HepG2 (cell line): ENCODE results near the gene SGCE. TPM values are rescaled to one million over a fixed set of nuclear protein-coding genes. Genes with fewer than 3 reads are reported as not detected.
A peak's percentile ranks its signal among the peaks of the same experiment; 100 is the strongest.

Source experiments
- BATF2 ChIP-seq: sonication (generic); formaldehyde crosslinking; IDR thresholded peaks from 2 replicates; pipeline ENCODE4 v1.8.0; 2022; ENCODE audit warnings: mild to moderate bottlenecking, missing genetic modification reagents, moderate library complexity
- BCL3 ChIP-seq: sonication (generic); formaldehyde crosslinking; IDR thresholded peaks from 2 replicates; pipeline ENCODE4 v1.5.1; 2020; ENCODE audit warnings: mild to moderate bottlenecking, missing genetic modification reagents, moderate library complexity
- GPN1 ChIP-seq: sonication (generic); formaldehyde crosslinking; IDR thresholded peaks from 2 replicates; pipeline ENCODE4 v1.5.1; 2020; ENCODE audit warnings: missing genetic modification reagents, borderline replicate concordance
- GRHL1 ChIP-seq: sonication (generic); formaldehyde crosslinking; conservative IDR thresholded peaks from 2 replicates; pipeline ENCODE4 v1.8.0; 2022; ENCODE audit warnings: missing genetic modification reagents
- HNRNPK ChIP-seq: fragments of 200-400 bp; formaldehyde crosslinking; IDR thresholded peaks from 2 replicates; pipeline ENCODE4 v1.6.1; 2018; ENCODE audit warnings: low read length, low read depth, moderate library complexity, mild to moderate bottlenecking; ENCODE audit not compliant: poor library complexity, severe bottlenecking
- HNRNPL ChIP-seq: fragments of 200-400 bp; formaldehyde crosslinking; IDR thresholded peaks from 2 replicates; pipeline ENCODE4 v1.6.1; 2017; ENCODE audit warnings: mild to moderate bottlenecking, low read depth, low read length
- HOXA3 ChIP-seq: sonication (generic); formaldehyde crosslinking; IDR thresholded peaks from 2 replicates; pipeline ENCODE4 v1.5.0; 2020; ENCODE audit warnings: missing genetic modification reagents
- IRF1 ChIP-seq: sonication (generic); formaldehyde crosslinking; IDR thresholded peaks from 2 replicates; pipeline ENCODE4 v1.4.0; 2020; ENCODE audit warnings: low read depth, mild to moderate bottlenecking, missing genetic modification reagents
- MXI1 ChIP-seq: IDR thresholded peaks from 3 replicates; pipeline ENCODE4 v1.6.1; 2012; ENCODE audit warnings: low read depth, low read length, inconsistent platforms, borderline replicate concordance
- MYC ChIP-seq: sonication (generic); formaldehyde crosslinking; IDR thresholded peaks from 2 replicates; pipeline ENCODE4 v1.9.0; 2021; ENCODE audit warnings: missing genetic modification reagents, borderline replicate concordance
- NR2F6 ChIP-seq, 2 experiments: IDR thresholded peaks; 2 replicates each; pipeline ENCODE4 v1.6.1; 2016; ENCODE audit warnings: antibody characterized with exemption in 1 of 2, mild to moderate bottlenecking in 1 of 2
- PHF5A ChIP-seq: IDR thresholded peaks from one replicate; pipeline ENCODE4 v1.6.1; 2018; ENCODE audit warnings: low read depth, missing genetic modification reagents; ENCODE audit not compliant: unreplicated experiment
- POLR2G ChIP-seq: fragments of 200-400 bp; formaldehyde crosslinking; IDR thresholded peaks from 2 replicates; pipeline ENCODE4 v1.6.1; 2018; ENCODE audit warnings: mild to moderate bottlenecking, low read depth, low read length, moderate library complexity
- SALL1 ChIP-seq: sonication (generic); formaldehyde crosslinking; IDR thresholded peaks from 2 replicates; pipeline ENCODE4 v1.8.0; 2022; ENCODE audit warnings: mild to moderate bottlenecking, missing genetic modification reagents
- SMARCC2 ChIP-seq: fragments of 450-650 bp; IDR thresholded peaks from 2 replicates; pipeline ENCODE4 v1.6.1; 2017; ENCODE audit warnings: antibody characterized with exemption, mild to moderate bottlenecking
- TOPORS ChIP-seq: sonication (generic); formaldehyde crosslinking; IDR thresholded peaks from 2 replicates; pipeline ENCODE4 v1.8.0; 2023; ENCODE audit warnings: mild to moderate bottlenecking, missing genetic modification reagents
- ZBTB1 ChIP-seq: sonication (generic); formaldehyde crosslinking; IDR thresholded peaks from 2 replicates; pipeline ENCODE4 v1.4.0; 2020; ENCODE audit warnings: missing genetic modification reagents, borderline replicate concordance
- ZC3H13 ChIP-seq: sonication (generic); formaldehyde crosslinking; IDR thresholded peaks from 2 replicates; pipeline ENCODE4 v1.8.1; 2023; ENCODE audit warnings: mild to moderate bottlenecking, missing genetic modification reagents, moderate library complexity
- ZFP36L1 ChIP-seq: sonication (generic); formaldehyde crosslinking; IDR thresholded peaks from 2 replicates; pipeline ENCODE4 v1.8.0; 2022; ENCODE audit warnings: mild to moderate bottlenecking, missing genetic modification reagents, moderate library complexity
- ZGPAT ChIP-seq: IDR thresholded peaks from 2 replicates; pipeline ENCODE4 v1.6.1; 2016; ENCODE audit warnings: mild to moderate bottlenecking
- ZNF20 ChIP-seq: sonication (generic); formaldehyde crosslinking; IDR thresholded peaks from 2 replicates; pipeline ENCODE4 v1.4.0; 2020; ENCODE audit warnings: mild to moderate bottlenecking, moderate library complexity, missing genetic modification reagents
- ZNF556 ChIP-seq: sonication (generic); formaldehyde crosslinking; IDR thresholded peaks from 2 replicates; pipeline ENCODE4 v1.4.0; 2020; ENCODE audit warnings: mild to moderate bottlenecking, missing genetic modification reagents, borderline replicate concordance
- polyA plus RNA-seq, 8 experiments: library from polyadenylated mRNA; depleted of rRNA in 3 of 8; stranded (reverse) in 7 of 8; unstranded in 1 of 8; fragments of >200 nt; fragmentation: Illumina TruSeq in 4 of 8; extraction: Trizol in 4 of 8; gene quantifications; 2 replicates each; pipeline versions ENCODE4 v1.2.1 to v1.2.3, GENCODE V29; 2011 to 2016; ENCODE audit warnings: low read depth in 4 of 8, missing spikeins in 1 of 8, mixed read lengths in 1 of 8; ENCODE audit not compliant: insufficient read depth in 1 of 8
- total RNA-seq, 5 experiments: library from RNA; depleted of rRNA; stranded (reverse); fragments of >200 nt; fragmentation: Illumina TruSeq; extraction: Trizol; gene quantifications; 2 replicates each; pipeline ENCODE4 v1.2.3, GENCODE V29; 2016; ENCODE audit warnings: low read depth in 1 of 5

Gene SGCE
- total and polyA plus RNA-seq, 2 of the 13 experiments (the other 11 are each of a cell fraction or from before 2014, with no cell fraction given) = 52.3 to 71.1 TPM

GRCh38 chr7:94620703-94621118, 35.2 kb downstream of the SGCE start (continued):
- TF ChIP-seq IRF1 (CRISPR knock-in tag) = no peak
- no peak for TF ChIP-seq ZNF556 (CRISPR knock-in tag)
- TF ChIP-seq BATF2 (CRISPR knock-in tag) = no peak
- 0 out of 3 replicates have a peak, but pooled peaks have one; percentile 20 for TF ChIP-seq MXI1
- TF ChIP-seq HNRNPK = no peak
- TF ChIP-seq GPN1 (CRISPR knock-in tag) = no peak
- no peak for TF ChIP-seq POLR2G
- no peak for TF ChIP-seq SMARCC2
- TF ChIP-seq ZNF20 = no peak
- no peak for TF ChIP-seq ZC3H13 (CRISPR knock-in tag)
- TF ChIP-seq GRHL1 (CRISPR knock-in tag) = no peak
- TF ChIP-seq BCL3 = peak; percentile 97
- no peak for TF ChIP-seq HNRNPL
- TF ChIP-seq PHF5A (CRISPR knock-in tag) = no peak
- no peak for TF ChIP-seq MYC (CRISPR knock-in tag)
- TF ChIP-seq ZBTB1 (CRISPR knock-in tag) = no peak
- TF ChIP-seq NR2F6 (IDR thresholded peaks at IDR 0.05) = no peak
- TF ChIP-seq NR2F6 (CRISPR knock-in tag; IDR thresholded peaks at IDR 0.05) = no peak
- TF ChIP-seq HOXA3 = no peak
- peak; percentile 77 for TF ChIP-seq SALL1 (CRISPR knock-in tag)
- TF ChIP-seq TOPORS (CRISPR knock-in tag) = no peak
- TF ChIP-seq ZFP36L1 (CRISPR knock-in tag) = 0 out of 2 replicates have a peak, but pooled peaks have one; percentile 46
- peak; percentile 45; the same call in 1 of the 2 replicates for TF ChIP-seq ZGPAT (CRISPR knock-in tag)
